Endothelial cell of umbilical vein (primary cell): ENCODE measurements around the gene HRH2. TPM values are rescaled to one million over a fixed set of nuclear protein-coding genes. Genes with fewer than 3 reads are reported as not detected.

Experiments used
- BruUV-seq: library from RNA; stranded (reverse); fragments of 400-500 nt; replicated peaks from 2 replicates; lab custom pipeline; 2021; lab: Mats Ljungman, UMichigan
- CTCF ChIA-PET: fragments of 300-600, 350-600 bp; sonication (Branson Sonifier 250); formaldehyde crosslinking; loops from one replicate; lab custom pipeline; 2021; ENCODE audit warnings: antibody characterized with exemption, inconsistent platforms; lab: Charles Lee
- POLR2A ChIA-PET: fragments of 300-600, 350-600 bp; sonication (Branson Sonifier 250); formaldehyde crosslinking; loops from one replicate; lab custom pipeline; 2021; ENCODE audit warnings: antibody characterized with exemption, inconsistent platforms; lab: Charles Lee
- DNase-seq: peaks from one replicate; pipeline ENCODE4 v3.0.0-alpha.2; 2011; ENCODE audit warnings: low read depth, low spot score
- FAIRE-seq: peaks from 2 replicates; lab custom pipeline; 2011; peaks lifted over from hg19 to GRCh38; lab: Jason Lieb, UNC
- H2AFZ ChIP-seq: 2 replicates; pipeline ENCODE4 v1.6.0; 2012; ENCODE audit warnings: low read depth, low read length, control low read depth, inconsistent platforms
- H3K27ac ChIP-seq: 2 replicates; pipeline ENCODE4 v1.5.1; 2011; ENCODE audit warnings: low read depth, mild to moderate bottlenecking, control low read depth, low read length, moderate library complexity; ENCODE audit not compliant: insufficient read depth
- H3K27me3 ChIP-seq, 2 experiments: 2 replicates each; pipeline versions ENCODE4 v1.6.0 to v1.6.1; 2011; ENCODE audit warnings: low read length in 2 of 2, mixed read lengths in 1 of 2; ENCODE audit not compliant: control insufficient read depth in 2 of 2, insufficient read depth in 2 of 2
- H3K36me3 ChIP-seq, 2 experiments: 2 replicates in 1 of 2; 3 replicates in 1 of 2; pipeline ENCODE4 v1.5.1; 2011; ENCODE audit warnings: low read length in 2 of 2, mild to moderate bottlenecking in 1 of 2, moderate library complexity in 1 of 2; ENCODE audit not compliant: control insufficient read depth in 2 of 2, insufficient read depth in 2 of 2; ENCODE audit errors: extremely low read depth in 1 of 2
- H3K4me1 ChIP-seq: 3 replicates; pipeline ENCODE4 v1.5.1; 2011; ENCODE audit warnings: mild to moderate bottlenecking, low read length; ENCODE audit not compliant: control insufficient read depth, insufficient read depth; ENCODE audit errors: extremely low read depth
- H3K4me2 ChIP-seq: 2 replicates; pipeline ENCODE4 v1.6.1; 2011; ENCODE audit warnings: low read length, control low read depth, mixed read lengths; ENCODE audit not compliant: insufficient read depth
- H3K4me3 ChIP-seq, 3 experiments: fragments of 200-600 bp in 1 of 3; sonication (generic), shearing (Covaris generic) in 1 of 3; replicated peaks in 1 of 3; 2 replicates each; pipeline ENCODE4 v1.5.1; 2011 to 2016; ENCODE audit warnings: control low read depth in 3 of 3, low read length in 3 of 3, mild to moderate bottlenecking in 2 of 3, inconsistent platforms in 1 of 3, low read depth in 1 of 3, moderate library complexity in 1 of 3; ENCODE audit not compliant: insufficient read depth in 1 of 3
- H3K79me2 ChIP-seq: 2 replicates; pipeline ENCODE4 v1.6.0; 2012; ENCODE audit warnings: low read length, inconsistent platforms; ENCODE audit not compliant: control insufficient read depth, insufficient read depth
- H3K9ac ChIP-seq: replicated peaks from 2 replicates; pipeline ENCODE3; 2011; ENCODE audit warnings: low read length, control low read depth; ENCODE audit not compliant: insufficient read depth; ENCODE audit errors: extremely low read depth
- H3K9me1 ChIP-seq: replicated peaks from 3 replicates; pipeline ENCODE4 v1.6.0; 2011; ENCODE audit warnings: mild to moderate bottlenecking, low read length; ENCODE audit not compliant: control insufficient read depth, insufficient read depth; ENCODE audit errors: extremely low read depth
- H3K9me3 ChIP-seq: replicated peaks from 2 replicates; pipeline ENCODE4 v1.5.1; 2012; ENCODE audit warnings: low read length, inconsistent platforms; ENCODE audit not compliant: control insufficient read depth, insufficient read depth
- H4K20me1 ChIP-seq: replicated peaks from 2 replicates; pipeline ENCODE3; 2011; ENCODE audit warnings: mild to moderate bottlenecking, low read length; ENCODE audit not compliant: control insufficient read depth, insufficient read depth; ENCODE audit errors: extremely low read depth
- EZH2 ChIP-seq: IDR thresholded peaks from 2 replicates; pipeline ENCODE4 v1.6.1; 2012; ENCODE audit warnings: borderline replicate concordance, low read depth, mild to moderate bottlenecking, moderate library complexity, low read length, inconsistent platforms; ENCODE audit not compliant: severe bottlenecking
- FOS ChIP-seq: IDR thresholded peaks from 2 replicates; pipeline ENCODE4 v1.6.1; 2011; ENCODE audit warnings: mild to moderate bottlenecking, low read length, moderate library complexity, borderline replicate concordance; ENCODE audit not compliant: insufficient read depth
- JUN ChIP-seq: IDR thresholded peaks from 2 replicates; pipeline ENCODE4 v1.6.1; 2011; ENCODE audit warnings: borderline replicate concordance, low read depth; ENCODE audit not compliant: insufficient read length, insufficient read depth
- POLR2AphosphoS5 ChIP-seq: IDR thresholded peaks from 2 replicates; pipeline ENCODE4 v1.6.1; 2012; ENCODE audit warnings: low read depth, mild to moderate bottlenecking, control low read depth, low read length, moderate library complexity; ENCODE audit not compliant: insufficient read depth
- dilution Hi-C: fragments of 300-500 bp; cut with MboI; formaldehyde crosslinking; loops from one replicate; pipeline ENCODE4 v1.15.0; 2019; ENCODE audit warnings: low sequenced_read_pairs; ENCODE audit not compliant: extremely low pct_ligation_motif_present
- intact Hi-C: fragments of 100-400 bp; cut with micrococcal nuclease; formaldehyde crosslinking; loops from one replicate; pipeline ENCODE4 v1.10.0; 2022
- polyA plus RNA-seq, 4 experiments: library from polyadenylated mRNA; depleted of rRNA in 3 of 4; stranded (reverse) in 3 of 4; unstranded in 1 of 4; fragments of >200 nt; gene quantifications; 2 replicates each; pipeline versions ENCODE4 v1.2.1 to v1.2.3, GENCODE V29; 2011 to 2012; ENCODE audit warnings: missing spikeins in 1 of 4
- total RNA-seq: library from RNA; stranded (reverse); gene quantifications from 2 replicates; pipeline ENCODE4 v1.2.3, GENCODE V29; 2021
- TF ChIP-seq, protein P1 (sequence below): IDR thresholded peaks from 2 replicates; pipeline ENCODE4 v1.6.1; 2011; ENCODE audit not compliant: insufficient read depth, insufficient read length
- TF ChIP-seq, protein P2 (sequence below), 2 donors: IDR thresholded peaks; 1 replicate in 1 of 2; 2 replicates in 1 of 2; pipeline ENCODE4 v1.5.1; 2011; ENCODE audit warnings: low read length in 2 of 2, mild to moderate bottlenecking in 2 of 2, moderate library complexity in 2 of 2, control low read depth in 1 of 2, inconsistent platforms in 1 of 2, low read depth in 1 of 2; ENCODE audit not compliant: insufficient read depth in 1 of 2; ENCODE audit errors: extremely low read depth in 1 of 2

HRH2 gene
- total and polyA plus RNA-seq, 2 donors (not counting 3 experiments of a cell fraction or from before 2014, with no cell fraction given) = not detected

DNA sequence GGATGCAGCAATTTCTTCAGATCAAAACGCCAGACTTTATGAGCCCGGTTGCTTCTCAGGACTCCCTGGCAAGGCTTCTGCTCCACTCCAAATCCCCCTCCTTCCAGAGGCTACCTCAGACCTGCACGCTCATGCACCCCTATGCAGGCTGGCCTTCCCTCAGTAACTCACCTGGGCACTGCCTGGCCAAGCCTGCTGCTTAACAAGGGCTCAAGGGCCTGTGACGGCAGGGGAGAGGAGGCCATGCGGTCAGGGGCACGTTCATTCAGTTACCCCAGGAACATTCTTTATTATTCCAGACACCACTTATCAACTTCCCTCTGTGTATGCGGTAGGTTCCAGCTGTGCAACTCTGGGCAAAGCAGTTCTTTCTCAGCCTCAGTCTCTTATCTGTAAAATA, 79.6 kb downstream of the HRH2 start:
- no peak for FAIRE-seq
- dilution Hi-C loops = no loop called here
- intact Hi-C loops = no loop called here
- H3K27me3 ChIP-seq = no peaks in the 10 kb centered on the region
- no peaks in the 10 kb centered on the region for H3K9me1 ChIP-seq
- no peak overlapping the region for H3K4me2 ChIP-seq
- no peaks in the 10 kb centered on the region for H3K36me3 ChIP-seq
- no peaks in the 10 kb centered on the region for H3K79me2 ChIP-seq
- BruUV-seq = no TSS peak
- H3K4me3 ChIP-seq = no peak overlapping the region
- ChIA-PET POLR2A (no interaction called here), CTCF (interaction anchor here (0.6 kb wide), 1 partner anchor 8 kb away, joined by 3 read pairs; no protein-coding TSS in a partner anchor)
- no peak for DNase-seq
- no peaks in the 10 kb centered on the region for H3K9me3 ChIP-seq
- TF ChIP-seq FOS (no peak), EZH2 (no peak), JUN (no peak), POLR2AphosphoS5 (no peak)
- TF ChIP-seq, protein P1, sequence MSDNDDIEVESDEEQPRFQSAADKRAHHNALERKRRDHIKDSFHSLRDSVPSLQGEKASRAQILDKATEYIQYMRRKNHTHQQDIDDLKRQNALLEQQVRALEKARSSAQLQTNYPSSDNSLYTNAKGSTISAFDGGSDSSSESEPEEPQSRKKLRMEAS = no peak
- TF ChIP-seq, protein P2, sequence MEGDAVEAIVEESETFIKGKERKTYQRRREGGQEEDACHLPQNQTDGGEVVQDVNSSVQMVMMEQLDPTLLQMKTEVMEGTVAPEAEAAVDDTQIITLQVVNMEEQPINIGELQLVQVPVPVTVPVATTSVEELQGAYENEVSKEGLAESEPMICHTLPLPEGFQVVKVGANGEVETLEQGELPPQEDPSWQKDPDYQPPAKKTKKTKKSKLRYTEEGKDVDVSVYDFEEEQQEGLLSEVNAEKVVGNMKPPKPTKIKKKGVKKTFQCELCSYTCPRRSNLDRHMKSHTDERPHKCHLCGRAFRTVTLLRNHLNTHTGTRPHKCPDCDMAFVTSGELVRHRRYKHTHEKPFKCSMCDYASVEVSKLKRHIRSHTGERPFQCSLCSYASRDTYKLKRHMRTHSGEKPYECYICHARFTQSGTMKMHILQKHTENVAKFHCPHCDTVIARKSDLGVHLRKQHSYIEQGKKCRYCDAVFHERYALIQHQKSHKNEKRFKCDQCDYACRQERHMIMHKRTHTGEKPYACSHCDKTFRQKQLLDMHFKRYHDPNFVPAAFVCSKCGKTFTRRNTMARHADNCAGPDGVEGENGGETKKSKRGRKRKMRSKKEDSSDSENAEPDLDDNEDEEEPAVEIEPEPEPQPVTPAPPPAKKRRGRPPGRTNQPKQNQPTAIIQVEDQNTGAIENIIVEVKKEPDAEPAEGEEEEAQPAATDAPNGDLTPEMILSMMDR (IDR thresholded peaks at IDR 0.05; ENCODE audit: extremely low read depth in 1 of 2, insufficient read depth in 1 of 2, low read depth in 1 of 2, low read length in 2 of 2) = no peak
- no peak overlapping the region for H2AFZ ChIP-seq
- H3K4me1 ChIP-seq = no peaks in the 10 kb centered on the region
- no peak overlapping the region for H3K9ac ChIP-seq
- no peaks in the 10 kb centered on the region for H4K20me1 ChIP-seq
- no peak overlapping the region for H3K27ac ChIP-seq
